Measurements from ENCODE around the gene MIER2. TPM values are rescaled to one million over a fixed set of nuclear protein-coding genes. Genes with fewer than 3 reads are reported as not detected.

The MIER2 gene
- total and polyA plus RNA-seq, 5 donors = 14.7 to 23.1 (median 16.5) TPM

Other genes with a start within 250 kb of the MIER2 start
- not detected for gene OR4F17, start 237.7 kb downstream of the MIER2 start, total RNA-seq
- gene OR4F17, start 237.7 kb downstream of the MIER2 start, polyA plus RNA-seq = not detected
- under 1 TPM; 0.26 to 0.89 (median 0.54) TPM for gene PLPP2, start 53.4 kb downstream of the MIER2 start, total RNA-seq
- 0.48 TPM for gene PLPP2, start 53.4 kb downstream of the MIER2 start, polyA plus RNA-seq
- gene C2CD4C, start 64.4 kb upstream of the MIER2 start, total RNA-seq = 1 to 10 TPM in 1 of 4 donors, under 1 TPM in 3; 0.35 to 1.2 (median 0.63) TPM
- gene C2CD4C, start 64.4 kb upstream of the MIER2 start, polyA plus RNA-seq = 0.79 TPM
- 10 to 100 TPM; 14.3 to 20.0 (median 17.6) TPM for gene SHC2, start 116.2 kb upstream of the MIER2 start, total RNA-seq
- 21.0 TPM for gene SHC2, start 116.2 kb upstream of the MIER2 start, polyA plus RNA-seq
- under 1 TPM; 0.28 to 0.59 (median 0.36) TPM for gene MADCAM1, start 151.7 kb upstream of the MIER2 start, total RNA-seq
- gene MADCAM1, start 151.7 kb upstream of the MIER2 start, polyA plus RNA-seq = 0.27 TPM
- gene TPGS1, start 162.7 kb upstream of the MIER2 start, total RNA-seq = 10 to 100 TPM; 10.9 to 15.6 (median 14.7) TPM
- 21.3 TPM for gene TPGS1, start 162.7 kb upstream of the MIER2 start, polyA plus RNA-seq
- 10 to 100 TPM; 66.8 to 78.4 (median 74.3) TPM for gene CDC34, start 187.0 kb upstream of the MIER2 start, total RNA-seq
- gene CDC34, start 187.0 kb upstream of the MIER2 start, polyA plus RNA-seq = 95.8 TPM
- under 1 TPM in 2 of 4 donors, not detected in 2; 0.26 to 0.32 TPM for gene GZMM, start 199.3 kb upstream of the MIER2 start, total RNA-seq
- 0.43 TPM for gene GZMM, start 199.3 kb upstream of the MIER2 start, polyA plus RNA-seq
- gene BSG, start 227.8 kb upstream of the MIER2 start, total RNA-seq = 1,000 to 10,000 TPM; 1,142 to 1,510 (median 1,274) TPM
- gene BSG, start 227.8 kb upstream of the MIER2 start, polyA plus RNA-seq = 1,705 TPM
- 10 to 100 TPM; 15.8 to 24.7 (median 21.7) TPM for gene HCN2, start 245.1 kb upstream of the MIER2 start, total RNA-seq
- gene HCN2, start 245.1 kb upstream of the MIER2 start, polyA plus RNA-seq = 19.3 TPM